GM19240 (cell line): ENCODE results near the gene FOXJ1.

ENCODE experiments used
- DNase-seq: peaks from one replicate; pipeline ENCODE4 v3.0.0; 2011; ENCODE audit warnings: low spot score; ENCODE audit not compliant: insufficient read length

The FOXJ1 gene

GRCh38 chr17:76092526-76093413 lies 48.3 kb downstream of the FOXJ1 start:
- no peak for DNase-seq

- DNase-seq, result no peak
Measured at GRCh38 chr17:76091526-76092286, 49.3 kb downstream of the FOXJ1 start.

DNA sequence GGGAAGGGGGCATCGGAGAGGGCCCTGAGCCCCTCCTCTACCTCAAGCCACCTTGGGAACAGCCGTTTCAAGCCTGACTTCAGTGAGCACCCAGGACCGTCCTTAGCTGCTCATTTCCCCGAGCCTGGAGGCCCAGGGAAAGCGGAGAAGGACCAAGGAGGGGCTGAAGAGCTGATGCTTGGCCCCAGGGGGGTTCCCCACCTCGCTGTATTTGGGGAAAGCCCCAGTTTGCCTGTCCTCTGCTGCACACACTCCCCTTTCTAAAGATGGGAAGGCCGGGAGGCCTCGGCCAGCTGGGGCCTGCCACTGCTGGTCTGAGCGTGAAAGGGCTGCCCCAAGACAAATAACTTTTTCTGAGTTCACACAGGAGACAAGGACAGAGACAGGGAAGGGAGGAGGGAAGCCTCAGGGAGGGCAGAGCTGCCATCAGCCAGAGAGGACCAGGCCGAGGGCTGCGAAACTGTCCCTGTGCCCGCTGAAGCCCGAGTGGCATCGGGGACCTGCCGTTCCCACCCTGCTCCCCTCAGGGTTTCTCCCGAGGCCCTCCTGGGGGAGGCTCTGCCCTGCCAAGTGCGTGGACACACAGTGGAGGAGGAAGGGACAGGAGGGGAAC lies 50.4 kb downstream of the FOXJ1 start:
- no peak for DNase-seq

GRCh38 chr17:76089680-76090516 lies 51.1 kb downstream of the FOXJ1 start:
- DNase-seq, result no peak

DNA sequence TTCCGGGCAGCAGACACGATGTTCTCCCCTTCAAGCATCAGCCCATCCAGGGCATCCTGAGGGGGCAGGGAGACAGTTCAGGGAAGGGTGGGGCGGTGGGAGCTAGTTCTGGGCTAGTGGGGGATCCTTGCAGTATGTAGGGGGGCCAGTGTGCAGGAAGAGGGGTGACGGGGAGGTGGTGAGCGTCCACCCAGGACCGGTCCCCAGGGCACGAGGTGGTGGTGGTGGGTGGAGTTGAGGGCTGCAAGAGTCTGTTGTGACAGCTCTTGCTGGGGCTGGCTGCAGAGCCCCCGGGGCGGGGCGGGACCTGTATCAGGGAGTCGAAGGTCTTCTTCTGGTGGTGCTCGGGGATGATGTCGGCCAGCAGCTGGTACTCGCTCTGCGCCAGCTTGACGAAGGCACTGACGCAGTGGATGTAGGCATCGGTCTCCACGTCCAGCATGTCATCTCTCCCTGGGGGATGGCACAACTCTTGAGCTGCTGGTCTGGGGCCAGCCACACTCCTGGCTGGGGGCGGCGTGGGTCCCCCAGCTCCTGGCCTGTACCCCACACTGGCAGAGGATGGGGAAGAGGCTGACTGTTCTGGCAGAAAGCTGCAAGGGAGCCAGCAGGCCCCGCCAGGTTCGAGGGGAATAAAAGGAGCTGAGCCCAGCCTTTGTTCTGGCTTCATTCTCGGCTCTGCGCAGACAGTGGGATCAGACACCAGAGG lies 52.0 kb downstream of the FOXJ1 start:
- no peak for DNase-seq

DNA sequence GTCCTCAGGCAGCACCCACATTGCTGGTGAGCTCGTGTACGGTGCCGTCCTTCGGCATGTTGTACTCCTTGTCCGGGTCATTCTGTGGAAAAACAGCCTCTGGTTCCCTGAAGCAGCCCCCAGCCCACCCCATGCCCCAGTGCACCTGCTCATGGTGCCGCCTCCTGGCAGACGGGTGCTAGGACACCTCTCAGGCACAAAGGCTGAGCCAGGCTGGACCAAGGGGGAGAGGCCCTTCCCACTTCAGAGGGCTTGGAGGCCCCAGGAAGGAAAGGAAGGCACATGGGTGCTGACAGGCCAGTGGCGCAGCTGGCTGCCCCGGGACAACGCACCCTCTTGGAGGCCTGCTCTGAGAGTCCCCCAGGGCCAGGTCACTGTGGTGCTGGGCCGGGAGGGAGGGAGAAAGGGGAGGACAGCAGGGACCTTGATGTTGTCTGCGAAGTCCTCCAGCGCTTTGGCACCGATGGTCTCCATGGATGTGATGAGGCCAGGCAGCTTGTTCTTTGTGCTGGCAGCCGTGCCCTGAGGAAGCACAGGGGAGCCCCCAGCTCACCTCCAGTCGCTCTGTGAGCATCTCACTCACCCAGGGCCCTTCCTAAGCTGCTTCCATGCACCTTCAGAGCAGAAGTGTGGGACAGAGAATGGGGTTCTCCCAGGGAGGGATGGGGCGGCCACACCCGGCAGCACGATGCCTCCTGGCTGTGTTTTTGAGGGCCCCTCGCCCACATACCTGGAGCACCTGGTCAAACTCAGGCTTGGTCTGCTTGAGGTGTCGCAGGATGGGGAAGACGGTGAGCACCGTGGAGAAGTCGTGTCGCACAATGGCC lies 52.8 kb downstream of the FOXJ1 start:
- no peak for DNase-seq

GRCh38 chr17:76087531-76087930 lies 53.5 kb downstream of the FOXJ1 start:
- no peak for DNase-seq

DNA sequence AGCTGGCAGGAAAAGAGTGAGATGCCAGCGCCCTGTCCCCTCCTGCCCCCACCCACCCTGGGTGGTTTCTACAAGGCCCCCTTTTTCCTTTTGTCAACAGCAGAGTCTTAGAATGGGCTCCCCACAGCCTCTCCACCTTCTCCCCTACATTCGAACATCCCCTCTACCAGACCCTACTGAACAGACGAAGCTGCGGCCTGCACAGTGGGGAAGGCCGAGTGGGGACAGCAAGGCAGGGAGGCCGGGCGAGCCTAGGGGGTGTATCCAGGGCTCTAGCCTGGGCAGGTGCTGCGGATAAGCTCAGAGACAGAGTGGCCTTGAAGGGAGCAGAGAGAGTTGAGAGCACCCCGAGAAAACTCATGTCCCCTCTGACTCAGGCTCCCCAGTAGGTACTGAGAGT lies 54.7 kb downstream of the FOXJ1 start:
- no peak for DNase-seq
